GM12878 (cell line): ENCODE results near the gene COL24A1.

Experiments
- BHLHE40 ChIP-seq, 2 experiments: fragments of 450-650 bp in 1 of 2; IDR thresholded peaks; 2 replicates each; pipeline ENCODE4 v1.6.1; 2011 to 2017; ENCODE audit warnings: low read depth in 2 of 2, borderline replicate concordance in 1 of 2, improper control_type of control experiment in 1 of 2, low read length in 1 of 2, mild to moderate bottlenecking in 1 of 2
- EGR1 ChIP-seq, 2 experiments: IDR thresholded peaks; 1 replicate in 1 of 2; 2 replicates in 1 of 2; pipeline ENCODE4 v1.6.1; 2011 to 2012; ENCODE audit warnings: low read depth in 2 of 2, low read length in 2 of 2, borderline replicate concordance in 1 of 2, mild to moderate bottlenecking in 1 of 2, moderate library complexity in 1 of 2
- MXI1 ChIP-seq: fragments of 150-350 bp; IDR thresholded peaks from 2 replicates; pipeline ENCODE4 v1.6.1; 2011; ENCODE audit warnings: low read depth, mild to moderate bottlenecking, inconsistent platforms, low read length, improper control_type of control experiment
- POLR2A ChIP-seq: IDR thresholded peaks from 2 replicates; pipeline ENCODE4 v1.6.1; 2011; ENCODE audit warnings: low read depth, mild to moderate bottlenecking, low read length
- POLR2AphosphoS5 ChIP-seq: IDR thresholded peaks from 2 replicates; pipeline ENCODE4 v1.6.1; 2011; ENCODE audit warnings: mild to moderate bottlenecking, low read length, inconsistent platforms
- USF2 ChIP-seq: IDR thresholded peaks from 2 replicates; pipeline ENCODE4 v1.6.1; 2011; ENCODE audit warnings: low read depth, low read length, improper control_type of control experiment, borderline replicate concordance

- TF ChIP-seq USF2 (no peak), BHLHE40 (IDR thresholded peaks at IDR 0.05; ENCODE audit: borderline replicate concordance in 1 of 2, low read depth in 2 of 2, low read length in 1 of 2) (no peak), MXI1 (no peak), EGR1 (IDR thresholded peaks at IDR 0.05; ENCODE audit: borderline replicate concordance in 1 of 2, low read depth in 2 of 2, low read length in 2 of 2) (no peak), POLR2A (no peak), POLR2AphosphoS5 (no peak)
Observed at GRCh38 chr1:86110451-86111129, 46.0 kb downstream of the COL24A1 start.
